Astrocyte (in vitro differentiated cells and primary cell): ENCODE measurements around the gene C11orf91. TPM values are rescaled to one million over a fixed set of nuclear protein-coding genes. Genes with fewer than 3 reads are reported as not detected.

ENCODE experiments used
- DNase-seq: peaks from one replicate; pipeline ENCODE4 v3.0.0-alpha.2; 2010; ENCODE audit warnings: low read depth
- FAIRE-seq: peaks from 2 replicates; lab custom pipeline; 2011; peaks lifted over from hg19 to GRCh38; lab: Jason Lieb, UNC
- H2AFZ ChIP-seq: 2 replicates; pipeline ENCODE4 v1.6.0; 2012; ENCODE audit warnings: low read depth, low read length, inconsistent platforms
- H3K27ac ChIP-seq: 2 replicates; pipeline ENCODE4 v1.5.1; 2011; ENCODE audit warnings: low read depth, low read length, inconsistent platforms
- H3K27me3 ChIP-seq: 2 replicates; pipeline ENCODE4 v1.6.0; 2011; ENCODE audit warnings: low read length, inconsistent platforms; ENCODE audit not compliant: insufficient read depth
- H3K36me3 ChIP-seq: 2 replicates; pipeline ENCODE4 v1.5.1; 2011; ENCODE audit warnings: low read length, inconsistent platforms; ENCODE audit not compliant: insufficient read depth
- H3K4me1 ChIP-seq: 2 replicates; pipeline ENCODE4 v1.5.1; 2011; ENCODE audit warnings: low read length, inconsistent platforms; ENCODE audit not compliant: insufficient read depth
- H3K4me2 ChIP-seq: 2 replicates; pipeline ENCODE4 v1.6.0; 2012; ENCODE audit warnings: low read length, inconsistent platforms
- H3K4me3 ChIP-seq: 2 replicates; pipeline ENCODE4 v1.5.1; 2011; ENCODE audit warnings: low read depth, mild to moderate bottlenecking, low read length, inconsistent platforms; ENCODE audit not compliant: insufficient read depth
- H3K79me2 ChIP-seq: 2 replicates; pipeline ENCODE4 v1.6.0; 2012; ENCODE audit warnings: mild to moderate bottlenecking, low read length, inconsistent platforms; ENCODE audit not compliant: insufficient read depth
- H3K9ac ChIP-seq: 2 replicates; pipeline ENCODE4 v1.6.0; 2012; ENCODE audit warnings: mild to moderate bottlenecking, low read length, inconsistent platforms
- H3K9me3 ChIP-seq: 2 replicates; pipeline ENCODE4 v1.5.1; 2012; ENCODE audit warnings: low read depth, mild to moderate bottlenecking, low read length, inconsistent platforms; ENCODE audit not compliant: insufficient read depth
- H4K20me1 ChIP-seq: 2 replicates; pipeline ENCODE4 v1.6.0; 2012; ENCODE audit warnings: low read length, inconsistent platforms; ENCODE audit not compliant: insufficient read depth
- H3K27ac Mint-ChIP-seq: one replicate; pipeline ENCODE4 v1.8.0; 2021; ENCODE audit warnings: mild to moderate bottlenecking, mixed read lengths; ENCODE audit not compliant: unreplicated experiment
- H3K27me3 Mint-ChIP-seq: one replicate; pipeline ENCODE4 v1.8.0; 2021; ENCODE audit warnings: low read depth, mixed read lengths; ENCODE audit not compliant: unreplicated experiment
- H3K36me3 Mint-ChIP-seq: one replicate; pipeline ENCODE4 v1.8.0; 2021; ENCODE audit warnings: low read depth, mixed read lengths; ENCODE audit not compliant: unreplicated experiment
- H3K4me1 Mint-ChIP-seq: one replicate; pipeline ENCODE4 v1.8.0; 2021; ENCODE audit warnings: low read depth, mixed read lengths; ENCODE audit not compliant: unreplicated experiment
- H3K4me3 Mint-ChIP-seq: one replicate; pipeline ENCODE4 v1.8.0; 2021; ENCODE audit warnings: mild to moderate bottlenecking, moderate library complexity, mixed read lengths; ENCODE audit not compliant: unreplicated experiment
- H3K9me3 Mint-ChIP-seq: one replicate; pipeline ENCODE4 v1.8.0; 2021; ENCODE audit warnings: mild to moderate bottlenecking, mixed read lengths; ENCODE audit not compliant: unreplicated experiment
- EZH2 ChIP-seq: IDR thresholded peaks from 2 replicates; pipeline ENCODE4 v1.6.1; 2012; ENCODE audit warnings: mild to moderate bottlenecking, low read length, inconsistent platforms; ENCODE audit not compliant: insufficient read depth
- total RNA-seq: library from RNA; stranded (reverse); gene quantifications from 2 replicates; pipeline ENCODE4 v1.2.1, GENCODE V29; 2021
- TF ChIP-seq, protein P1 (sequence below): IDR thresholded peaks from 2 replicates; pipeline ENCODE4 v1.5.1; 2011; ENCODE audit warnings: low read depth, mild to moderate bottlenecking, inconsistent platforms, low read length, moderate library complexity; ENCODE audit not compliant: insufficient read depth

The C11orf91 gene
- total RNA-seq, 1 donor from 2014 or later, result not detected

GRCh38 chr11:33668951-33669596, 31.6 kb downstream of the C11orf91 start:
- H3K4me2 ChIP-seq, result no peak overlapping the region
- H2AFZ ChIP-seq, result no peak overlapping the region
- no peak overlapping the region for H3K27ac ChIP-seq
- peaks cover 27% of the 10 kb centered on the region for H3K4me1 Mint-ChIP-seq
- H3K36me3 Mint-ChIP-seq, result peaks cover 15% of the 10 kb centered on the region
- no peak overlapping the region for H3K9ac ChIP-seq
- FAIRE-seq, result no peak
- H3K79me2 ChIP-seq, result no peaks in the 10 kb centered on the region
- H3K27me3 Mint-ChIP-seq, result no peaks in the 10 kb centered on the region
- H4K20me1 ChIP-seq, result no peaks in the 10 kb centered on the region
- peaks cover 3% of the 10 kb centered on the region for H3K9me3 Mint-ChIP-seq
- no peak overlapping the region for H3K4me3 Mint-ChIP-seq
- no peak for DNase-seq
- H3K36me3 ChIP-seq, result peaks cover 10% of the 10 kb centered on the region
- TF ChIP-seq EZH2, result no peak
- TF ChIP-seq, protein P1, sequence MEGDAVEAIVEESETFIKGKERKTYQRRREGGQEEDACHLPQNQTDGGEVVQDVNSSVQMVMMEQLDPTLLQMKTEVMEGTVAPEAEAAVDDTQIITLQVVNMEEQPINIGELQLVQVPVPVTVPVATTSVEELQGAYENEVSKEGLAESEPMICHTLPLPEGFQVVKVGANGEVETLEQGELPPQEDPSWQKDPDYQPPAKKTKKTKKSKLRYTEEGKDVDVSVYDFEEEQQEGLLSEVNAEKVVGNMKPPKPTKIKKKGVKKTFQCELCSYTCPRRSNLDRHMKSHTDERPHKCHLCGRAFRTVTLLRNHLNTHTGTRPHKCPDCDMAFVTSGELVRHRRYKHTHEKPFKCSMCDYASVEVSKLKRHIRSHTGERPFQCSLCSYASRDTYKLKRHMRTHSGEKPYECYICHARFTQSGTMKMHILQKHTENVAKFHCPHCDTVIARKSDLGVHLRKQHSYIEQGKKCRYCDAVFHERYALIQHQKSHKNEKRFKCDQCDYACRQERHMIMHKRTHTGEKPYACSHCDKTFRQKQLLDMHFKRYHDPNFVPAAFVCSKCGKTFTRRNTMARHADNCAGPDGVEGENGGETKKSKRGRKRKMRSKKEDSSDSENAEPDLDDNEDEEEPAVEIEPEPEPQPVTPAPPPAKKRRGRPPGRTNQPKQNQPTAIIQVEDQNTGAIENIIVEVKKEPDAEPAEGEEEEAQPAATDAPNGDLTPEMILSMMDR, result no peak
- no peak overlapping the region for H3K4me3 ChIP-seq
- H3K27ac Mint-ChIP-seq, result no peak overlapping the region
- peaks cover 25% of the 10 kb centered on the region for H3K4me1 ChIP-seq
- H3K9me3 ChIP-seq, result no peaks in the 10 kb centered on the region
- H3K27me3 ChIP-seq, result no peaks in the 10 kb centered on the region

- Histone ChIP-seq H3K9ac (no peak overlapping the region), H3K27me3 (no peaks in the 10 kb centered on the region), H3K4me3 (no peak overlapping the region), H3K4me2 (no peak overlapping the region), H3K36me3 (peaks cover 10% of the 10 kb centered on the region), H3K4me1 (peaks cover 21% of the 10 kb centered on the region), H3K9me3 (no peaks in the 10 kb centered on the region), H2AFZ (no peak overlapping the region), H3K79me2 (no peaks in the 10 kb centered on the region), H3K27ac (no peak overlapping the region), H4K20me1 (no peaks in the 10 kb centered on the region)
- TF ChIP-seq, protein P1, result no peak
- TF ChIP-seq EZH2, result no peak
- Mint-ChIP-seq H3K4me1 (peaks cover 21% of the 10 kb centered on the region), H3K27me3 (no peaks in the 10 kb centered on the region), H3K27ac (no peak overlapping the region), H3K4me3 (no peak overlapping the region), H3K36me3 (peaks cover 14% of the 10 kb centered on the region), H3K9me3 (peaks cover 3% of the 10 kb centered on the region)
- FAIRE-seq (no peak), DNase-seq (peak; percentile 51)
Measured at GRCh38 chr11:33668468-33668825, 32.2 kb downstream of the C11orf91 start.

- FAIRE-seq (peak; percentile 37), DNase-seq (no peak)
- H3K27ac Mint-ChIP-seq, result no peak overlapping the region
- Histone ChIP-seq H3K4me3 (no peak overlapping the region), H2AFZ (no peak overlapping the region), H3K27ac (no peak overlapping the region), H3K9ac (no peak overlapping the region), H3K4me2 (no peak overlapping the region), H3K36me3 (peaks cover 10% of the 10 kb centered on the region), H3K9me3 (no peaks in the 10 kb centered on the region), H3K4me1 (peaks cover 21% of the 10 kb centered on the region), H4K20me1 (no peaks in the 10 kb centered on the region), H3K79me2 (no peaks in the 10 kb centered on the region), H3K27me3 (no peaks in the 10 kb centered on the region)
- H3K9me3 Mint-ChIP-seq, result peaks cover 3% of the 10 kb centered on the region
- H3K4me3 Mint-ChIP-seq, result no peak overlapping the region
- peaks cover 14% of the 10 kb centered on the region for H3K36me3 Mint-ChIP-seq
- no peaks in the 10 kb centered on the region for H3K27me3 Mint-ChIP-seq
- TF ChIP-seq, protein P1, result no peak
- TF ChIP-seq EZH2, result no peak
- peaks cover 21% of the 10 kb centered on the region for H3K4me1 Mint-ChIP-seq
Measured at GRCh38 chr11:33667819-33668467, 32.7 kb downstream of the C11orf91 start.
